HepG2 (cell line): ENCODE results near the gene ANKRD18B. TPM values are rescaled to one million over a fixed set of nuclear protein-coding genes. Genes with fewer than 3 reads are reported as not detected.
A peak's percentile ranks its signal among the peaks of the same experiment; 100 is the strongest.
"Not testable (repeated sequence)": the region's sequence is repeated elsewhere in the genome, so short reads cannot be mapped to it uniquely, and the experiment has no call there.

ENCODE experiments used
- ATAC-seq: fragments of 200-7000 bp; cut with Tn5 transposase; 3 replicates; pipeline ENCODE4 v1.9.1; 2020; ENCODE audit warnings: mild to moderate bottlenecking, moderate library complexity
- Bru-seq: library from RNA; stranded (reverse); fragments of 400-500 nt; gene quantifications from one replicate; lab custom pipeline; 2021; lab: Mats Ljungman, UMichigan
- BruChase-seq, 2 experiments: library from RNA; stranded (reverse); fragments of 400-500 nt; gene quantifications; one replicate each; lab custom pipeline; 2021; lab: Mats Ljungman, UMichigan
- BruUV-seq: library from RNA; stranded (reverse); fragments of 400-500 nt; replicated peaks from 2 replicates; lab custom pipeline; 2021; lab: Mats Ljungman, UMichigan
- CTCF ChIA-PET: fragments of 300-600 bp; formaldehyde crosslinking; extraction: SDS; loops from one replicate; lab custom pipeline; 2021; ENCODE audit warnings: low total read pairs, inconsistent platforms, low intra/inter-chr PET ratio; lab: Yijun Ruan, JAX
- POLR2A ChIA-PET: fragments of 350-600 bp; sonication (Branson Sonifier 250); formaldehyde crosslinking; loops from one replicate; lab custom pipeline; 2020; ENCODE audit warnings: antibody characterized with exemption, inconsistent platforms; lab: Yijun Ruan, JAX
- DNase-seq: peaks from one replicate; pipeline ENCODE4 v3.0.0-alpha.2; 2015; ENCODE audit warnings: low spot score
- FAIRE-seq: peaks from 3 replicates; lab custom pipeline; 2011; peaks lifted over from hg19 to GRCh38; lab: Jason Lieb, UNC
- H2AFZ ChIP-seq: one replicate; pipeline ENCODE4 v1.6.1; 2011; ENCODE audit warnings: low read length, inconsistent platforms
- H3K27ac ChIP-seq: fragments of 300-600 bp; 3 replicates; pipeline ENCODE4 v1.8.0; 2011; ENCODE audit warnings: mixed run types, mild to moderate bottlenecking, mixed read lengths, low read length, inconsistent platforms; ENCODE audit not compliant: insufficient read depth; ENCODE audit errors: extremely low read length
- H3K27me3 ChIP-seq, 2 experiments: fragments of 200-600 bp in 1 of 2; 2 replicates in 1 of 2; 3 replicates in 1 of 2; pipeline versions ENCODE4 v1.6.0 to v1.8.0; 2011; ENCODE audit warnings: low read length in 2 of 2, mild to moderate bottlenecking in 2 of 2, moderate library complexity in 2 of 2, inconsistent platforms in 1 of 2; ENCODE audit not compliant: insufficient read depth in 2 of 2, control insufficient read depth in 1 of 2
- H3K36me3 ChIP-seq, 2 experiments: fragments of 200-600 bp in 1 of 2; replicated peaks in 1 of 2; 2 replicates in 1 of 2; 3 replicates in 1 of 2; pipeline versions ENCODE4 v1.5.1 to v1.8.0; 2011; ENCODE audit warnings: low read length in 2 of 2, inconsistent platforms in 1 of 2; ENCODE audit not compliant: insufficient read depth in 2 of 2, control insufficient read depth in 1 of 2
- H3K4me1 ChIP-seq: 2 replicates; pipeline ENCODE4 v1.5.1; 2012; ENCODE audit warnings: low read length, inconsistent platforms; ENCODE audit not compliant: insufficient read depth
- H3K4me2 ChIP-seq: 2 replicates; pipeline ENCODE4 v1.6.0; 2011; ENCODE audit warnings: low read depth, low read length, inconsistent platforms
- H3K4me3 ChIP-seq, 3 experiments: fragments of 200-600 bp in 1 of 3; sonication (generic), shearing (Covaris generic) in 1 of 3; replicated peaks in 1 of 3; 2 replicates each; pipeline ENCODE4 v1.5.1; 2011 to 2016; ENCODE audit warnings: low read length in 3 of 3, inconsistent platforms in 2 of 3, low read depth in 2 of 3, mild to moderate bottlenecking in 2 of 3, control low read depth in 1 of 3, mixed read lengths in 1 of 3; ENCODE audit not compliant: insufficient read depth in 1 of 3
- H3K79me2 ChIP-seq: one replicate; pipeline ENCODE4 v1.6.1; 2011; ENCODE audit warnings: low read length, inconsistent platforms; ENCODE audit not compliant: insufficient read depth
- H3K9ac ChIP-seq: 2 replicates; pipeline ENCODE4 v1.6.0; 2011; ENCODE audit warnings: mild to moderate bottlenecking, low read depth, low read length, inconsistent platforms; ENCODE audit not compliant: insufficient read depth
- H3K9me3 ChIP-seq: 2 replicates; pipeline ENCODE4 v1.5.1; 2012; ENCODE audit warnings: mild to moderate bottlenecking, low read length
- H4K20me1 ChIP-seq: 2 replicates; pipeline ENCODE4 v1.6.0; 2011; ENCODE audit warnings: inconsistent platforms, mild to moderate bottlenecking, low read length, moderate library complexity; ENCODE audit not compliant: insufficient read depth
- FOXC1 ChIP-seq: sonication (generic); formaldehyde crosslinking; IDR thresholded peaks from 2 replicates; pipeline ENCODE4 v1.8.0; 2022; ENCODE audit warnings: mild to moderate bottlenecking, missing genetic modification reagents, borderline replicate concordance
- HIC2 ChIP-seq: sonication (generic); formaldehyde crosslinking; IDR thresholded peaks from 2 replicates; pipeline ENCODE4 v1.9.0; 2022; ENCODE audit warnings: low read depth, missing genetic modification reagents
- MTF2 ChIP-seq: sonication (generic); formaldehyde crosslinking; IDR thresholded peaks from 2 replicates; pipeline ENCODE4 v1.5.0; 2020; ENCODE audit warnings: missing genetic modification reagents, borderline replicate concordance
- STAG1 ChIP-seq: sonication (generic); formaldehyde crosslinking; IDR thresholded peaks from 2 replicates; pipeline ENCODE4 v1.4.0; 2020; ENCODE audit warnings: missing genetic modification reagents
- ZNF142 ChIP-seq: sonication (generic); formaldehyde crosslinking; IDR thresholded peaks from 2 replicates; pipeline ENCODE4 v1.4.0; 2020; ENCODE audit warnings: missing genetic modification reagents
- ZNF7 ChIP-seq: IDR thresholded peaks from 2 replicates; pipeline ENCODE4 v1.6.1; 2016; ENCODE audit warnings: missing biosample characterization, missing genetic modification reagents
- ZNF768 ChIP-seq: sonication (generic); formaldehyde crosslinking; IDR thresholded peaks from 2 replicates; pipeline ENCODE4 v1.4.0; 2020; ENCODE audit warnings: missing genetic modification reagents
- ZNF891 ChIP-seq: sonication (generic); formaldehyde crosslinking; IDR thresholded peaks from 2 replicates; pipeline ENCODE4 v1.5.0; 2020; ENCODE audit warnings: mild to moderate bottlenecking, missing genetic modification reagents
- WGBS: methylation state at CpG from one replicate; pipeline ENCODE4 v1.1.6; 2017; ENCODE audit warnings: low lambda C conversion rate; 5-methylcytosine and 5-hydroxymethylcytosine counted together
- in situ Hi-C: cut with HindIII; loops from 2 replicates; pipeline ENCODE4 v1.10.0; 2017; ENCODE audit warnings: low pct_unique_long_range_greater_than_20kb; ENCODE audit not compliant: extremely low pct_ligation_motif_present
- intact Hi-C: fragments of 100-400 bp; cut with micrococcal nuclease; formaldehyde crosslinking; loops from one replicate; pipeline ENCODE4 v1.10.0; 2022; ENCODE audit not compliant: unreplicated experiment
- long read RNA-seq, 2 experiments: library from RNA in 1 of 2; library from polyadenylated mRNA in 1 of 2; stranded (forward) in 1 of 2; unstranded in 1 of 2; transcript quantifications; one replicate each; pipeline ENCODE4 v2.0.0, GENCODE V29; 2019 to 2022
- polyA minus RNA-seq, 3 experiments: library from RNA; depleted of rRNA, polyadenylated mRNA; stranded (reverse); fragments of >200 nt; gene quantifications; 2 replicates each; pipeline ENCODE4 v1.2.3, GENCODE V29; 2011; ENCODE audit warnings: low replicate concordance in 1 of 3
- polyA plus RNA-seq, 8 experiments: library from polyadenylated mRNA; depleted of rRNA in 3 of 8; stranded (reverse) in 7 of 8; unstranded in 1 of 8; fragments of >200 nt; fragmentation: Illumina TruSeq in 4 of 8; extraction: Trizol in 4 of 8; gene quantifications; 2 replicates each; pipeline versions ENCODE4 v1.2.1 to v1.2.3, GENCODE V29; 2011 to 2016; ENCODE audit warnings: low read depth in 4 of 8, missing spikeins in 1 of 8, mixed read lengths in 1 of 8; ENCODE audit not compliant: insufficient read depth in 1 of 8
- total RNA-seq, 5 experiments: library from RNA; depleted of rRNA; stranded (reverse); fragments of >200 nt; fragmentation: Illumina TruSeq; extraction: Trizol; gene quantifications; 2 replicates each; pipeline ENCODE4 v1.2.3, GENCODE V29; 2016; ENCODE audit warnings: low read depth in 1 of 5

ANKRD18B gene
- total RNA-seq (2016; rRNA removed; fragmentation: Illumina TruSeq; extraction: Trizol) = 1.2 and 1.4 TPM in 2 replicates
- not detected in 2 replicates for total RNA-seq (2016; cell fraction: cytosol; rRNA removed; fragmentation: Illumina TruSeq; extraction: Trizol; ENCODE audit: low read depth)
- total RNA-seq (2016; cell fraction: insoluble cytoplasmic fraction; rRNA removed; fragmentation: Illumina TruSeq; extraction: Trizol) = 0.36 and 0.61 TPM in 2 replicates
- 0.34 TPM in 1 of 2 replicates, not detected in the other for total RNA-seq (2016; cell fraction: membrane; rRNA removed; fragmentation: Illumina TruSeq; extraction: Trizol)
- total RNA-seq (2016; cell fraction: nucleus; rRNA removed; fragmentation: Illumina TruSeq; extraction: Trizol) = 1.5 and 1.6 TPM in 2 replicates
- 0.57 and 0.65 TPM in 2 replicates for polyA plus RNA-seq (2011; rRNA removed)
- polyA plus RNA-seq (2011; cell fraction: cytosol; rRNA removed) = 0.30 TPM in 1 of 2 replicates, not detected in the other
- polyA plus RNA-seq (2011; cell fraction: nucleus; rRNA removed) = 1.0 and 1.3 TPM in 2 replicates
- 0.57 TPM in 1 of 2 replicates, not detected in the other for polyA plus RNA-seq (2012)
- polyA plus RNA-seq (2016; cell fraction: cytosol; fragmentation: Illumina TruSeq; extraction: Trizol; ENCODE audit: low read depth) = not detected in 2 replicates
- polyA plus RNA-seq (2016; cell fraction: insoluble cytoplasmic fraction; fragmentation: Illumina TruSeq; extraction: Trizol; ENCODE audit: low read depth) = 0.45 and 0.58 TPM in 2 replicates
- not detected in 2 replicates for polyA plus RNA-seq (2016; cell fraction: membrane; fragmentation: Illumina TruSeq; extraction: Trizol; ENCODE audit: low read depth)
- 0.96 and 1.1 TPM in 2 replicates for polyA plus RNA-seq (2016; cell fraction: nucleus; fragmentation: Illumina TruSeq; extraction: Trizol; ENCODE audit: insufficient read depth, low read depth)
- polyA minus RNA-seq (2011; rRNA and poly(A)+ RNA removed; ENCODE audit: low replicate concordance) = 13.4 TPM in 1 of 2 replicates, not detected in the other
- not detected in 2 replicates for polyA minus RNA-seq (2011; cell fraction: cytosol; rRNA and poly(A)+ RNA removed)
- polyA minus RNA-seq (2011; cell fraction: nucleus; rRNA and poly(A)+ RNA removed) = 2.6 and 5.5 TPM in 2 replicates
- percentile 12 among the genes with signal in this experiment for Bru-seq, nascent RNA
- percentile 14 among the genes with signal in this experiment for BruChase-seq, experiment 1, labeled RNA remaining after a 6-hour chase
- percentile 12 among the genes with signal in this experiment for BruChase-seq, experiment 2, labeled RNA remaining after a 2-hour chase
- long read RNA-seq, experiment 1 = 0 reads
- long read RNA-seq, experiment 2 = 0 reads

GRCh38 chr9:33523397-33524305 lies at the start of gene ANKRD18B:
Gene ANKRD18B, plus strand, starts transcription at chr9:33524251. Its CDS starts 239 bp downstream, at chr9:33524490.
- WGBS = 4% methylated on average over 14 of the region's 73 CpGs
- POLR2A ChIA-PET = interaction anchor here (0.5 kb wide), 1 partner anchor 1393 kb away, joined by 3 read pairs; no protein-coding TSS in a partner anchor
- H3K36me3 ChIP-seq, H4K20me1 ChIP-seq, FAIRE-seq, CTCF ChIA-PET, BruUV-seq, H3K4me1 ChIP-seq, H3K79me2 ChIP-seq, H3K27ac ChIP-seq, in situ Hi-C loops, H2AFZ ChIP-seq, H3K9me3 ChIP-seq: not testable (repeated sequence)
- H3K9ac ChIP-seq = 0 out of 2 replicates have a peak within 1 kb of the TSS, but pooled peaks have one; percentile 15
- ATAC-seq (peak; percentile 98), DNase-seq (peak; percentile 22)
- H3K27me3 ChIP-seq = peaks cover 1 to 12% of the 10 kb centered on the region in 2 experiments; a peak in 3 of 5 replicates
- intact Hi-C loops = loop anchor here (2.0 kb wide), 1 partner anchor 81 kb away; no protein-coding TSS in a partner anchor
- H3K4me3 ChIP-seq = peak within 1 kb of the TSS; percentile 34 to 64 (median 46); a peak in 5 of 6 replicates
- peak within 1 kb of the TSS; percentile 70 for H3K4me2 ChIP-seq
- peak; percentile 85 for TF ChIP-seq ZNF7 (CRISPR knock-in tag)
- peak; percentile 70 for TF ChIP-seq ZNF142
- TF ChIP-seq ZNF891 (CRISPR knock-in tag) = 0 out of 2 replicates have a peak, but pooled peaks have one; percentile 16
- TF ChIP-seq MTF2 (CRISPR knock-in tag) = peak; percentile 65; the same call in 1 of the 2 replicates
- TF ChIP-seq HIC2 = 0 out of 2 replicates have a peak, but pooled peaks have one; percentile 21
- 0 out of 2 replicates have a peak, but pooled peaks have one; percentile 18 for TF ChIP-seq ZNF768 (CRISPR knock-in tag)
- TF ChIP-seq STAG1 = peak; percentile 15; the same call in 1 of the 2 replicates
- TF ChIP-seq FOXC1 (CRISPR knock-in tag) = 0 out of 2 replicates have a peak, but pooled peaks have one; percentile 55
